Measurements from ENCODE around the gene RBP5.
A peak's percentile ranks its signal among the peaks of the same experiment; 100 is the strongest.

Gene RBP5

GRCh38 chr12:7128681-7129286, at the start of gene RBP5:
RBP5 (minus strand) TSS chr12:7128889; CDS start chr12:7128775, 114 bp downstream.
- Histone ChIP-seq H3K27me3 (replicated peaks) (no peaks in the 10 kb centered on the region), H3K4me3 (ENCODE audit: low read depth, low read length) (peak within 1 kb of the TSS; percentile 73), H3K27ac (no peak within 1 kb of the TSS), H3K36me3 (replicated peaks) (no peaks in the 10 kb centered on the region)
- DNase-seq, result no peak
- TF ChIP-seq CTCF (IDR thresholded peaks at IDR 0.05; ENCODE audit: low read depth, low read length, missing control alignments), result no peak
- in situ Hi-C loops (cut with HindIII; ENCODE audit: low pct_ligation_motif_present, low sequenced_read_pairs), result no loop called here

GRCh38 chr12:7178481-7178880, 49.8 kb upstream of the RBP5 start:
- no peak for DNase-seq
- Histone ChIP-seq H3K4me3 (ENCODE audit: low read depth, low read length) (no peak overlapping the region), H3K36me3 (replicated peaks) (no peaks in the 10 kb centered on the region), H3K27ac (no peak overlapping the region), H3K27me3 (replicated peaks) (no peaks in the 10 kb centered on the region)
- in situ Hi-C loops (cut with HindIII; ENCODE audit: low pct_ligation_motif_present, low sequenced_read_pairs), result no loop called here
- TF ChIP-seq CTCF (IDR thresholded peaks at IDR 0.05; ENCODE audit: low read depth, low read length, missing control alignments), result no peak

GRCh38 chr12:7176595-7176994, 47.9 kb upstream of the RBP5 start:
- Histone ChIP-seq H3K4me3 (ENCODE audit: low read depth, low read length) (no peak overlapping the region), H3K27me3 (replicated peaks) (no peaks in the 10 kb centered on the region), H3K36me3 (replicated peaks) (no peaks in the 10 kb centered on the region), H3K27ac (no peak overlapping the region)
- TF ChIP-seq CTCF (IDR thresholded peaks at IDR 0.05; ENCODE audit: low read depth, low read length, missing control alignments), result no peak
- no peak for DNase-seq
- in situ Hi-C loops (cut with HindIII; ENCODE audit: low pct_ligation_motif_present, low sequenced_read_pairs), result no loop called here

GRCh38 chr12:7175493-7175892, 46.8 kb upstream of the RBP5 start:
- H3K36me3 ChIP-seq (replicated peaks), result no peaks in the 10 kb centered on the region
- H3K27ac ChIP-seq, result no peak overlapping the region
- no peak for DNase-seq
- TF ChIP-seq CTCF (IDR thresholded peaks at IDR 0.05; ENCODE audit: low read depth, low read length, missing control alignments), result no peak
- in situ Hi-C loops (cut with HindIII; ENCODE audit: low pct_ligation_motif_present, low sequenced_read_pairs), result no loop called here
- no peak overlapping the region for H3K4me3 ChIP-seq (ENCODE audit: low read depth, low read length)
- no peaks in the 10 kb centered on the region for H3K27me3 ChIP-seq (replicated peaks)

- H3K27me3 ChIP-seq (replicated peaks), result no peaks in the 10 kb centered on the region
- no peak for DNase-seq
- no peak for TF ChIP-seq CTCF (IDR thresholded peaks at IDR 0.05; ENCODE audit: low read depth, low read length, missing control alignments)
- H3K36me3 ChIP-seq (replicated peaks), result no peaks in the 10 kb centered on the region
- in situ Hi-C loops (cut with HindIII; ENCODE audit: low pct_ligation_motif_present, low sequenced_read_pairs), result no loop called here
- no peak overlapping the region for H3K27ac ChIP-seq
- H3K4me3 ChIP-seq (ENCODE audit: low read depth, low read length), result no peak overlapping the region
Measured at GRCh38 chr12:7171854-7172253, 43.2 kb upstream of the RBP5 start.

GRCh38 chr12:7169951-7170350, 41.3 kb upstream of the RBP5 start:
- no peaks in the 10 kb centered on the region for H3K27me3 ChIP-seq (replicated peaks)
- H3K4me3 ChIP-seq (ENCODE audit: low read depth, low read length), result no peak overlapping the region
- DNase-seq, result no peak
- in situ Hi-C loops (cut with HindIII; ENCODE audit: low pct_ligation_motif_present, low sequenced_read_pairs), result no loop called here
- H3K36me3 ChIP-seq (replicated peaks), result no peaks in the 10 kb centered on the region
- H3K27ac ChIP-seq, result no peak overlapping the region
- TF ChIP-seq CTCF (IDR thresholded peaks at IDR 0.05; ENCODE audit: low read depth, low read length, missing control alignments), result no peak
